ENCODE measurements around the gene NDUFAF8.
"Not testable (repeated sequence)": the region's sequence is repeated elsewhere in the genome, so short reads cannot be mapped to it uniquely, and the experiment has no call there.

Gene NDUFAF8

GRCh38 chr17:81222906-81223761, 16.0 kb upstream of the NDUFAF8 start, which contains the start of gene CEP131:
Gene CEP131, minus strand, starts transcription at chr17:81222965. Its CDS starts 2,909 bp downstream, at chr17:81220056.
- DNase-seq (ENCODE audit: low read depth in 3 of 3, low spot score in 1 of 3): peak; percentile 99 to 100 (median 100)

DNA sequence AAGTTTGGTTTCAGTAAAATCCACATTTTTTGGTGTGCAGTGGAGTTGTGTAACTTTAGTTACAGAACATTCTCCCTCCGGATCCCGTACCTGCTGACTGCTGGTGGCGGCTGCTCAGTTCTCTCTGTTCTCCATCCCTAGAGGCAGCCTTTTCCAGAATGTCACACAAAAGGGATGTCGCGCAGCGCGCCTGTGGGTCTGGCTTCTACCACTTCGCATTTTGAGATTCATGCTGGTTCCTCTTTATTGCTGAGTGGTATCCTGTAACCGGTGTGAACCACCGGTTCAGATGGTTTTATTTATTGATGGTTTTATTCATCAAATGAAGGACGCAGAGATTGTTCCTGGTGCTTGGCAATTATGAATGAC, 15.4 kb upstream of the NDUFAF8 start:
- no peak for DNase-seq (ENCODE audit: low read depth in 3 of 3, low spot score in 1 of 3)

DNA sequence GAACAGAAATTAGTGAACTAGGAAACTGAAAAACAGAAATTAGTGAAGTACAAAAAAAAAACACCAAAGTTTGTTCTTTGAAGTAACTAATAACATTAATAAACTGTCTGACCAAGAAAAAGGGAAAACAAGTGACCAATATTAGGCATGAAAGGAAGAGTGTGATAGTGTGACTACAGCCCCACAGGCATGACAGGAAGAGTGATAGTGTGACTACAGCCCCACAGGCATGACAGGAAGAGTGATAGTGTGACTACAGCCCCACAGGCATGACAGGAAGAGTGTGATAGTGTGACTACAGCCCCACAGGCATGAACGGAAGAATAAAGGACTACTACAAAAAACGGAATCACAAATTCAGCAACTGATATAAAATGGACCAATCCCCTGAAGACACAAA, 11.5 kb upstream of the NDUFAF8 start:
- not testable (repeated sequence) for DNase-seq (ENCODE audit: low read depth in 3 of 3, low spot score in 1 of 3)

DNA sequence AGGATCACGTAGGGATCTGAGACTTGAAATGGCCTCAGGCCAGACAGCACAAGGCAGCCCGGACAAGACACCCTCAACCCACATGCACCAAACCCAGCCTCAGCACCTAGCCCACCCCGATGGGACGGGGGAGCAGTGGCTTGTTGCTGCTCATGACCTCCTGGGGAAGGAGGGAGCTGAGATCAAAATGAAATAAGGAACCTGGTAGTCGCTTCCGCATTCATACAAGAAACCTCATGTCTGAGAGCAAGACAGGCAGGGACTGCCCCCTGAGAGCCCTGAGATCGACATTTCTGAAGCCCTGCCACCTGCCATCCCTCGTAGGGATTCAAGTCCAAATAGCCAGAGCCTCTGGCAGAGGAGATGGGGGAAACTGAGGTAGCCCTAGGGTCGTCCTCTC, 10.7 kb upstream of the NDUFAF8 start:
- DNase-seq (ENCODE audit: low read depth in 3 of 3, low spot score in 1 of 3): no peak

DNA sequence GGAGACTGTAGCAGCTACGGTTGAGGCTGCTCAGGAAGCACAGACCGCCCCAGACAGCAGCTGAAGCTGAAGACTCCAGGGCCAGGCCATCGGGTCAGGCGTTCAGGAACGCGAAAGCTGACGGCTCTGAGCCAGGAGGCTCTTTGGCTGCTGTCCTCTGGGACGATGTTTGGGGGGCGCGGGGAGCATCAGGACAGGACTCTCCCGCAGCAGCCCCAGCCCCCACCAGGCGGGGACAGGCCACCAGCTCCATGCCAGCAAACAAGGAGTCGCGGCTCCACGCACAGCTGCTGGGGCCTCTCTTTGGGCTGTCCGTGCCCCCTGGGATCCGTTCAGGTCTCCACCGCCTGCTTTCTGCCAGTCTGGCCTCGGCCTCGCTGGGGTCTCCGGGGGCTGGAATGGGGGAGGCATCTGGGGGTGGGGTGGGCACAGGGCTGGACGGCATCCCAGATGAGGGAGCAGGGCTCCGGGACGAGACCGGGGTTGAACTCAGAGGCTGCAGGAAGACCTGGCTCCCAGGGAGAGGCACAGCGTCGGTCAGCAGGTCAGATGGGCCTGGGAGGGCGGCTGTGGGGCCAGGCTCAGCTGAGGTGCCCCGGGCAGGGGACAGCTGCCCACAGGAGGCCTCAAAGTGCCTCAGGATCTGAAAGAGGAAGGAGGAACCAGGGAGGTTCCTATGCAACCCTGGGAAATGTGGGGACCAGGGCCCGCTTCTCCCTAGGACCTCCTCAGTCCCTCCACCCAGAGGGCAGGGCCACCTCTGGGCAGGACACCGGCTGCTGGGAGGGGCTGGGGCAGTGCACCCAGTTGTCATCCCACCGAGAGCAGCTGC, 10.1 kb upstream of the NDUFAF8 start:
- no peak for DNase-seq (ENCODE audit: low read depth in 3 of 3, low spot score in 1 of 3)

GRCh38 chr17:81229666-81229920, 9.5 kb upstream of the NDUFAF8 start:
- DNase-seq (ENCODE audit: low read depth in 3 of 3, low spot score in 1 of 3): no peak

- no peak for DNase-seq (ENCODE audit: low read depth in 3 of 3, low spot score in 1 of 3)
Observed at GRCh38 chr17:81230043-81230820, 8.9 kb upstream of the NDUFAF8 start.

DNA sequence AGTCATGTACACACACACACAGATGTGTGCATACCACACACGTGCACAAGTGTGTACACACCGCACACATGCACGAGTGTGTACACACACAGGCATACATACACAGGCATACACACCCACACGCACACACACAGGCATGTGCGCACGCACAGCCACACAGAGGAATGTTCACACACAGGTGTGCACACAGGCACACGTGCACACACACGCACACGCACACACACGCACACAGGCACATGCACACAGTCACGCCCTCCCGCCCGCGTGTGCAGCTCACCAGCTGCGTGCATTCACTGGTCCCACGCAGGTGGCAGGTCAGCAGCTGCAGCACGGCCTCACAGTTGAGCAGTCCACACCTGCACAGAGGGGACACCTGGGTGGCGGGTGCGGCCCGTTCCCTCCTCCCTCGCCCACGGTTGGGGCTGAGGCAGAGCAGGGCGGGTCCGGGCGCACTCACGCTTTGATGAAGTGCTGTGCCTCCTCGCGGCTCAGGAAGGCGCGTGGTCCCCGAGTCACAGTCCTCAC, 7.9 kb upstream of the NDUFAF8 start:
- no peak for DNase-seq (ENCODE audit: low read depth in 3 of 3, low spot score in 1 of 3)

GRCh38 chr17:81231766-81232581, 7.1 kb upstream of the NDUFAF8 start:
- DNase-seq (ENCODE audit: low read depth in 3 of 3, low spot score in 1 of 3): no peak

GRCh38 chr17:81232616-81233241, 6.4 kb upstream of the NDUFAF8 start:
- no peak for DNase-seq (ENCODE audit: low read depth in 3 of 3, low spot score in 1 of 3)

GRCh38 chr17:81233316-81233715, 5.8 kb upstream of the NDUFAF8 start:
- DNase-seq (ENCODE audit: low read depth in 3 of 3, low spot score in 1 of 3): no peak

DNA sequence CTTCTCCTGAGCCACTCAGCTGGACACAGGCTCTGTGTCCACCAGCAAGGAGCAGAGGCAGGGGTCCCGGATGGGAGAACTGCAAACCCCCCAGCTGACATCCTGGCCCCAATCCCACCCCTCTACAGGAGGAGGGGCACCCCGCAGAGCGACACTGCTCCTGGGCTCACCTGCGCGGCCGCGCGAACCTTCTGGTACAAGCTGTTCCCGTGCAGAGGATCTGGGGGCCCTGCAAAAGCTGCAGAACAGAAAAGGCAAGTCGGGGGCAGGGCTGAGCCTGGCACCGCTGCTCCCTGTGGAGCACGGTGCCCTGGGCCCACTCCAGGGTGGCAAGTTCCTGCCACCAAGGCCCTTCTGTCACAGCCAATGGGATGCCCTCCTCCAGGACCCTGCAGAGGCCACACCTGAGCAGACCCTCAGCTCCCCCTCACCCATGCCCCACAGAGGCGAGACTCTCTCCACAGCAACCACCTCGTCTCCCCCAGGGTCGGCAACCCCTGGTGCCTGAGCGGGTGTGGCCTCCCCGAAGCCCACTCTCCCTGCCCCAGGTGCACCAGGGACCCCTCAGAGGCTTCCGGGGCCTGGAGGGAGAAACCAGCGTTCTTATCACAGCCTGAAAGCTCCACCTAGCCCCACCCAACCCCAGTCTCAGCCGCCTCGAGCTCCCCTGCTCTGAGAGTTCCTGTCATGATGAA, 5.2 kb upstream of the NDUFAF8 start:
- no peak for DNase-seq (ENCODE audit: low read depth in 3 of 3, low spot score in 1 of 3)

DNA sequence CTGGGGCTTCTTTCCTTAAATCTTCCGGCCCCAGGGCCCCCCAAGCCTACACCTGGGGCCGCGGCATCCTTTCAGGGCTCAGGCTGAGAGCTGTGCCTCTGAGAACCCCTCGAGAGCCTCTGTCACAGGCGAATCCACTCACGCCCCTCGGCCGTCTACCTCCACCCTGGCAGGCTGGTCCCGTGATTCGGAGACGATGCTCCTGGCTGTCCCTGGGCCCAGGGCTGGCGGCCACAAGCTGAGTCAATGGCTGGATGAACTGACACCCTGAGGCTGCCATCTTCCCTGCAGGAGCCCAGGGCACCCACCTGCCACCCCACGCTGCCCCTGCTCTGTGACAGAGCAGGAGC, 4.6 kb upstream of the NDUFAF8 start:
- no peak for DNase-seq (ENCODE audit: low read depth in 3 of 3, low spot score in 1 of 3)

DNA sequence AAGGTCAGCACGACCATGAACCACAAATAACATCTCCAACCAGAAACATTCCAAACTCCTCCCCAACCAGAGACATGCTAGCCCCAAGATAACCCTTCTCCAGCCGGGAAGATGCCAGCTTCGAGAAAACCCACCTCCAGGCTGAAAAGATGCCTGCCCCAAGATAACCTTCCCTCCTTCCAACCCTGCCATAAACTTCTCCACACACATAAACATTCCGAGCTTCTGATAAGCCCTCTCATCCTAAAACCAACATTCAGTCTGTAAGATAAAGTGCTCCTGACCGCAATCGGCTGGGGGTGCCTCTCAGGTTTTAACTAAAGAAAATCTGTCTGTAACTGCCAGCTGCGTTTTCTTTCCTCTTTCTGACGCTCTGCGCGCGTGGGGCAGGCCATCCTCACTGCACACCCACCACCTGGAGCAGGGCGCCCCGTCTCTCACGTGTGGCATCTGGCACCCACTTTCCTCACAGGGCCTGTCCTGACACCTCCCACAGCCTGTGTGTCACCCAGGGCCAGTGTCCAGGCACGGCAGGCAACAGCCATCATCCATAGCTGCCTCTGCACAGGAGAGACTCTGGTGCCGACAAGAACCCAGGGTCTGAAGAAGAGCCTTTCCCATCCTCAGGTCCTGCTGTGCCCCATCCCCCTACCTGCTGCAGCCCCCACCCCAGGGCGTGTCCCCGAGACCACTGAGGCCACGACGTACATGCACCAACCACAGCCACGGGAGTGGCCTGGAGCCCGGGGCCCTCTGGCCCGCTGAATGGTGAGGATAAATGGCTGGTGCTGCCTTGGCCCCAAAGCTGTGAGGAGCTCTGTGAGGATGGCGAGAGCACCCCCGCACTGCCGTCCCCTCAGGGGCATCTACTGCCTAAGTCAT, 3.9 kb upstream of the NDUFAF8 start:
- no peak for DNase-seq (ENCODE audit: low read depth in 3 of 3, low spot score in 1 of 3)

DNA sequence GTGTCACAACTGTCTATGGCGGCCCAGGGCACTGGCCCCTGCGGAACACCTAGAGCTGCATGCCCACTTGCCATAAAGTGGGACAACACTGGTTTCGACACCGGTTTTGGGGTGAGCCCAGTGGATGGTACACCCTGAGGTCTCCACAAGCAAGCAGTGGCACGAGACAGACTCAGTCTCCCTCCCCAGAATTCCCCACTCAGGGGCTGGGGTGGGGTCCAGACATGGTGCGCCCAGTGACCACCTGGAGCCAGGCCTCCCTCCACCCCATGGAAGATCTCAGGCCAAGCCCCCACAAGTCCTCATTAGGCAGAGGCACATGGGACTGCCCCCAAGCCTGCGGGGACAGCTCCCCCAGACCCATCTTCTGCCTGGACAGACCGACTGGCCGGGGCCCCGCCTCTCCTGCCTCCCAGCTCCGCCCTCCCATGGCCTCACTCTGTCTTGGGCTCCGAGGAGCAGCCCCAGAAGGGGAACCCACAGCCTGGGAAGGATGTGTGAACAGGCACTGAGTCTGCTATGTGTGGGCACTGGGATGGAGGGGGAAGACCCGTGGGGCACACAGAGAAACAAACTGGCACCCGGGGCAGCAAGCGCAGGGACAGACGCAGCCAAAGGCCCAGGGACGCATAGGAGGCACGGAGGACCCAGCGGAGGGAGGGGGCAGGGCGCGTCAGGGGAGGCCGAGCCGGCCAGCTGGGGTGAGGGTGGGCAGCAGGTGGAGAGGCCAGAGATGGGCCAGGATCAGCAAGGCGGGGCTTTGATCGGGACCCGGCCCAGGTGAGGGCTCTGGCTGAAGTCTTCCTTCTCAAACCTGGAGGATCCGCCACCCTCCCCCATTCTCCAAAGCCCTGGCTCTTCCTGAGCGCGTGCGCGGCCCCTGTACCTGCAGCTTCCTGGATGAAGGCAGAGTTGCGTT, 3.0 kb upstream of the NDUFAF8 start:
- no peak for DNase-seq (ENCODE audit: low read depth in 3 of 3, low spot score in 1 of 3)

DNA sequence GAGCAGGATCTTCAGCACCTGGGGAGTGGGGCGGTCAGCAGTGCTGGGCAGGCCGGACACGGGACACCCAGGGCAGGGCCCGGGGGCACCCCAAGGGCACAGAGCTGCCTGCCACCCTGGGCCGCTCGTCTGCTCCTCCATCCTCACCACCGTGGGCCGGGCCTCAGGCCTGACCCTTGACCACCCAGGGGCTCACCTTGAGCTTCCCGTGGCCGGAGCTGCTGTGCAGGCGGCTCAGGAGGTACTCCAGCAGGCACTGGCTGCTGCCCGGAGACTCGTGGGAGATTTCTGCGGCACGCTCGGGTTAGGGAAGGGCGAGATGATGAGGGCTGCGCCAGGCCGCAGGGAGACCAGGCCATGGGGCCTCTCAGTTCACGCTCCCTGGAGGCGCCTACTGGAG, 2.3 kb upstream of the NDUFAF8 start:
- DNase-seq (ENCODE audit: low read depth in 3 of 3, low spot score in 1 of 3): no peak

DNA sequence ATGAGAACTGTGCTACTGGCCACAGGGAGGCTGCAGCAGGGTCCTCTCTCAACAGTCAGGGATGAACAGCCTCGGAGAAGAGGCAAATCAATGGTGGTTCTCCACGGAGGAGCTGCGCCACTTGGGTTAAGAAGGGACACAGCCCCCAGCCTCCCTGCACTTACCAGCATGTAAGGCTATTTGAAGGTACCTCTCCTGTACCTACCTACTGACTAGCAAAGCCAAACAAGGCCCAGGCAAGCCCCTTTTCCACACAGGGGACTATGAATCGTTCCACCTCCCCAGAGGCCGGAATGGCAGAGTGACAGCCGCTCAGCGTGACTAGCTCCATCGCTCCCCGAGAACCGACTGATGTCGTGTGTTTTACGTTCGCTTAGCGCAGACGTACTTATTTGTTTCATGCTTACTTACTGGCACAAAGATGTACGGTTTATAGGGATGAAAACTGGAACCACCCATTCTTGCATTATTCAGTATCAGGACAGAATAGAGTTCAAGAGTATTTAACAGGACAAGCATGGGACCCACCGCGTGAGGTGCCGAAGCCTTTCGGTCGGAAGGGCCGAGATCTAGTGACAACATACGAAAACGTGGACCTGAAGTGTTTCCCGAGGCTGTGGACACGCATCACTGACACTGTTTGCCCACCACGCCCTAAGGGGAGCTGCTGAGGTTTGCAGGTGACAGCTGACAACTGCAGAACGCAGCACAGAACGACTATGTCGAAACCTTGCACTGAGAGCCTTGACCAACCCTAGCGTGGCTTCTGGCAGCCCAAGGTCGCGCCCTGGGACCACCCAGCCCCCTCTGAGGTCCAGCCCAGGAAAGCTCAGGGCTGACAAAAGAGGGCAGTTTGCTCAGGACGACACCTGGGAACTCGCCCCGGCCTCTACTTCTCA, 1.3 kb upstream of the NDUFAF8 start:
- no peak for DNase-seq (ENCODE audit: low read depth in 3 of 3, low spot score in 1 of 3)
